K562 (cell line): ENCODE results near the gene CLDN10. TPM values are rescaled to one million over a fixed set of nuclear protein-coding genes. Genes with fewer than 3 reads are reported as not detected.

ENCODE experiments used
- CREB5 ChIP-seq: fragments of 250-450 bp; sonication (Bioruptor Pico); IDR thresholded peaks from 2 replicates; pipeline ENCODE4 v1.5.0; 2020; ENCODE audit warnings: mild to moderate bottlenecking
- HDAC6 ChIP-seq: IDR thresholded peaks from 2 replicates; pipeline ENCODE4 v1.6.1; 2012; ENCODE audit warnings: low read depth, mild to moderate bottlenecking, control low read depth, inconsistent platforms, low read length, moderate library complexity
- HMBOX1 ChIP-seq: sonication (generic); IDR thresholded peaks from 2 replicates; pipeline ENCODE4 v1.6.1; 2016
- SRSF1 ChIP-seq: fragments of 200-400 bp; formaldehyde crosslinking; IDR thresholded peaks from 2 replicates; pipeline ENCODE4 v1.6.1; 2017; ENCODE audit warnings: mild to moderate bottlenecking, low read depth, low read length, moderate library complexity
- ZNF347 ChIP-seq: fragments of 450-650 bp; formaldehyde crosslinking; IDR thresholded peaks from 2 replicates; pipeline ENCODE4 v1.4.0; 2020; ENCODE audit warnings: low read depth, mild to moderate bottlenecking, moderate library complexity
- polyA plus RNA-seq, 8 experiments: library from polyadenylated mRNA; depleted of rRNA in 4 of 8; stranded (reverse) in 5 of 8; unstranded in 3 of 8; fragments of >200 nt; fragmentation: Nextera tagmentation in 2 of 8; fragmentation: Illumina TruSeq in 1 of 8; extraction: Ambion mirVana in 2 of 8; extraction: Trizol in 1 of 8; gene quantifications; 2 replicates each; pipeline versions ENCODE4 v1.2.1 to v1.2.3, GENCODE V29; 2011 to 2014; ENCODE audit warnings: inconsistent platforms in 1 of 8, missing spikeins in 1 of 8
- total RNA-seq, 7 experiments: library from RNA; depleted of rRNA in 6 of 7; stranded (reverse); fragments of >200 nt in 6 of 7; fragmentation: Illumina TruSeq in 2 of 7; extraction: Trizol in 2 of 7; gene quantifications; 2 replicates each; pipeline versions ENCODE4 v1.2.1 to v1.2.3, GENCODE V29; 2011 to 2021; ENCODE audit warnings: low replicate concordance in 1 of 7
- TF ChIP-seq, protein P1 (sequence below): sonication (generic); formaldehyde crosslinking; IDR thresholded peaks from 2 replicates; pipeline ENCODE4 v1.8.1; 2023; ENCODE audit warnings: mild to moderate bottlenecking, missing genetic modification reagents

The CLDN10 gene
- total and polyA plus RNA-seq, 9 of the 15 experiments (the other 6 are each of a cell fraction or from before 2014, with no cell fraction given), result not detected

DNA sequence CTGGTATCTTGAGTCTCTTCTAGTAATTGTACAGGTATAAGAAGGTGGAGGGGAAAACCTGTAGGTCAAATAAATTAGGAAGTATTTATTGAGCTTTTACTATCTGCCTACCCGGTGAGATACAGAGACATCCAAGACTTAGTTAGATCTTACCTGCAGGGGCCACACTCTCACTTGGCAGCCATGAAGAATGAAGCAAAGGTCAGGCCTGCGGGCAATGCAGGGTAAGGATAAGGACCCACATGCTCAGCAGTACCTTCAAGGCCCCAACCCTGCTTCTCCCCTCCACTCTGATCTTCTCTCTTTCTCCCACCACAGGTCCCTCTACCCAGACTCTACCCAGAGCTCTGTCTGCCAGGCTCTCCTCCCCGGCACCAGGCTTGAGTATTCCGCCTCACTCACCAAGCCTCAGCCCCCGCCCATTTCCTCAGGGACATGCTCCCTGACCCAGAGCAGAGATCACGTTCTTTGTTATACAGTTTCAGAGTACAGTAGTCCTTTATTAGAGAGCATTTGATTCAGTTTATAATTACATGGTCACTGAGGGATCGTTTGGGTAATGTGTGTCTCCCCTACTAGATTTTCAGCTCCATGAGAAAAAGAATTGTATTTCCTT is 18.9 kb upstream of the CLDN10 start (continued):
- no peak for TF ChIP-seq CREB5
- no peak for TF ChIP-seq ZNF347 (CRISPR knock-in tag)
- TF ChIP-seq, protein P1, sequence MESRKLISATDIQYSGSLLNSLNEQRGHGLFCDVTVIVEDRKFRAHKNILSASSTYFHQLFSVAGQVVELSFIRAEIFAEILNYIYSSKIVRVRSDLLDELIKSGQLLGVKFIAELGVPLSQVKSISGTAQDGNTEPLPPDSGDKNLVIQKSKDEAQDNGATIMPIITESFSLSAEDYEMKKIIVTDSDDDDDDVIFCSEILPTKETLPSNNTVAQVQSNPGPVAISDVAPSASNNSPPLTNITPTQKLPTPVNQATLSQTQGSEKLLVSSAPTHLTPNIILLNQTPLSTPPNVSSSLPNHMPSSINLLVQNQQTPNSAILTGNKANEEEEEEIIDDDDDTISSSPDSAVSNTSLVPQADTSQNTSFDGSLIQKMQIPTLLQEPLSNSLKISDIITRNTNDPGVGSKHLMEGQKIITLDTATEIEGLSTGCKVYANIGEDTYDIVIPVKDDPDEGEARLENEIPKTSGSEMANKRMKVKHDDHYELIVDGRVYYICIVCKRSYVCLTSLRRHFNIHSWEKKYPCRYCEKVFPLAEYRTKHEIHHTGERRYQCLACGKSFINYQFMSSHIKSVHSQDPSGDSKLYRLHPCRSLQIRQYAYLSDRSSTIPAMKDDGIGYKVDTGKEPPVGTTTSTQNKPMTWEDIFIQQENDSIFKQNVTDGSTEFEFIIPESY, result no peak
- no peak for TF ChIP-seq HDAC6
- TF ChIP-seq HMBOX1, result no peak
- no peak for TF ChIP-seq SRSF1
